ENCODE data around the gene SEMG2. TPM values are rescaled to one million over a fixed set of nuclear protein-coding genes. Genes with fewer than 3 reads are reported as not detected.

The SEMG2 gene
- total RNA-seq = not detected in 2 replicates

GRCh38 chr20:45221076-45221475, at the start of gene SEMG2:
TSS of gene SEMG2 (plus strand) at chr20:45221373. CDS start at chr20:45221390, 17 bp downstream.

GRCh38 chr20:45174434-45175364, 46.5 kb upstream of the SEMG2 start, which contains the start of gene PI3:
TSS of gene PI3 (plus strand) at chr20:45174902. CDS start at chr20:45174923, 21 bp downstream.

GRCh38 chr20:45206725-45207124, 14.4 kb upstream of the SEMG2 start, which contains the start of gene SEMG1:
TSS of gene SEMG1 (plus strand) at chr20:45207033. CDS start at chr20:45207054, 21 bp downstream.

DNA sequence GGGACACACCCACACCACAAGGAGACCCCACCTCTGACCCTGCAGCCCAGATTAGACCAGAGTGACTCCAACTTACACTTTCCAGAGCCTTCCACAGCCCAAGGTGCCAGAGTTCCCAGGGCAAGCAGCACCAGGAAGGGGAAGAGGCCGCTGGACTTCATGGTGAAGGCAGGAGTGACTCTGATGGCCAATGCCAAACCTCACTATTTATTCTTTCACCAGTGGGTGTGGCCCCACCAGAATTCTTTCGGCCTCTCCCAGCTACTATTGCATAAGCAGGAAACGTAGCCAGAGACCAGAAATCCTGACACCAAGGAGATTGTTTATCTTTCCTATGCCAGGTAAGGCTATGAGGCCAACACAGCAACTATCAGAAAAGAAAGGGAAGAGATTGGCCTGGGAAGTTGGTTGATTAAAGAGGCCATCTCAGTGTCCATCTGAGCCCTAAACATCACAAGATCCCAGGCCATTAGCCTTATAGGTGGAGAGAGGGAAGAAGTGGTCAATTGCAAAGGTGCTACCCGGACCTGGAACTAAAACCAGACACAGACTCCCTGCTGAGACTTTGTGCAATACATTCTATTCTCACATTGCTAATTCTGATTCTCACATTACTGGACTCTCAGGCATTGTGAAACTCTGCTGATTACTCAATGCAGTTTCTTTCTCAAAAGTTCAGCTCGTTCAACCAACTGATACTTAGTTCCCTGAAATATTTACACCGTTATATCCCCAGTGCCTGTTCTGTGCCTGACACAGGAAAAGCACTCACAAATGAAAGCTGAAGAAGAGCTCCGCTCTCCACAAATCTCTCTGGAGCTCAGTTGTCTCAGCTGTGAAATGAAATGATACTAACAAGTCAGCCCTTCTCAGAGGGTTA, 33.5 kb downstream of the SEMG2 start, which contains the start of gene SLPI:
TSS of gene SLPI (minus strand) at position 182 of the 880 bp plus-strand sequence. CDS start at position 161, 21 bp downstream.

Other genes starting within 250 kb of the SEMG2 start
- 0.30 and 0.34 TPM in 2 replicates for gene KCNS1, start 120.2 kb upstream of the SEMG2 start, total RNA-seq
- not detected in 2 replicates for gene WFDC5, start 106.2 kb upstream of the SEMG2 start, total RNA-seq
- not detected in 2 replicates for gene WFDC12, start 96.9 kb upstream of the SEMG2 start, total RNA-seq
- gene PI3, start 46.5 kb upstream of the SEMG2 start, total RNA-seq = not detected in 2 replicates
- not detected in 2 replicates for gene SEMG1, start 14.3 kb upstream of the SEMG2 start, total RNA-seq
- gene SLPI, start 33.2 kb downstream of the SEMG2 start, total RNA-seq = not detected in 2 replicates
- gene RBPJL, start 85.5 kb downstream of the SEMG2 start, total RNA-seq = not detected in 2 replicates
- not detected in 2 replicates for gene MATN4, start 86.9 kb downstream of the SEMG2 start, total RNA-seq
- gene SDC4, start 127.1 kb downstream of the SEMG2 start, total RNA-seq = 117 and 122 TPM in 2 replicates
- gene SYS1, start 141.8 kb downstream of the SEMG2 start, total RNA-seq = 29.1 and 38.7 TPM in 2 replicates
- gene TP53TG5, start 157.0 kb downstream of the SEMG2 start, total RNA-seq = not detected in 2 replicates
- 9.6 and 12.8 TPM in 2 replicates for gene DBNDD2, start 186.9 kb downstream of the SEMG2 start, total RNA-seq
- 91.5 and 94.7 TPM in 2 replicates for gene PIGT, start 194.8 kb downstream of the SEMG2 start, total RNA-seq
- not detected in 2 replicates for gene WFDC2, start 248.4 kb downstream of the SEMG2 start, total RNA-seq

All from bronchus fibroblast of lung (primary cell).